ENCODE results near the gene ALDH1B1. TPM values are rescaled to one million over a fixed set of nuclear protein-coding genes. Genes with fewer than 3 reads are reported as not detected.

The ALDH1B1 gene
- total RNA-seq, 3 donors from 2014 or later = 10.2 to 18.4 (median 11.0) TPM

Other genes starting within 250 kb of the ALDH1B1 start
- not detected for gene IGFBPL1, start 31.8 kb downstream of the ALDH1B1 start, total RNA-seq
- 1 to 10 TPM in 2 of 3 donors, not detected in 1; 4.3 to 5.0 TPM for gene ANKRD18A, start 227.9 kb downstream of the ALDH1B1 start, total RNA-seq

Data from breast epithelium (tissue), 3 donors.